NCI-H69 (cell line): Measurements from ENCODE around the gene KRT13.

ENCODE experiments used
- DNase-seq: peaks from one replicate; lab custom pipeline; 2025; lab: John Stamatoyannopoulos, UW

The KRT13 gene

GRCh38 chr17:41519501-41520224 lies 14.3 kb upstream of the KRT13 start:
- peak; percentile 98 for DNase-seq

GRCh38 chr17:41518789-41519449 lies 13.5 kb upstream of the KRT13 start, which contains the start of gene KRT15:
Gene KRT15 (minus strand): TSS chr17:41518890. CDS start chr17:41518827, 63 bp downstream.
- peak; percentile 97 for DNase-seq

- peak; percentile 53 for DNase-seq
These were observed 12.6 kb upstream of the KRT13 start for GRCh38 chr17:41518031-41518430.

DNA sequence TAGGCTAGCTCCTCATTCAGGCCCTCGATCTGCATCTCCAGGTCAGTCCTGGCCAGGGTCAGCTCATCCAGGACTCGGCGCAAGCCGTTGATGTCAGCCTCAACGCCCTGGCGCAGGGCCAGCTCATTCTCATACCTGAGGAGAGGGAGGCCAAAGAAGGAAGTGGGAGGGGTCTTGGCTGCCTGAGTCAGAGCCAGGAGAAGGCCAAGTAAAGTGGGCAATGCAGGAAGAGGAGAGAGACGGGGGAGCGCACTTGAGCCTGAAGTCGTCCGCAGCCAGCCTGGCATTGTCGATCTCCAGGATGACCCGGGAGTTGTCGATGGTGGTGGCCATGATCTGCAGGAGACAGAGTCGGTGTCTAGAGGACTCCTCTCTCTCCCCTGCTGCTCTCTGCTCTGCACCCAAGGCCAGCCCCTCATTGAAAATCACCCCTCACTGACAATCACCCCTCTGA lies 11.4 kb upstream of the KRT13 start:
- DNase-seq, result peak; percentile 14

DNA sequence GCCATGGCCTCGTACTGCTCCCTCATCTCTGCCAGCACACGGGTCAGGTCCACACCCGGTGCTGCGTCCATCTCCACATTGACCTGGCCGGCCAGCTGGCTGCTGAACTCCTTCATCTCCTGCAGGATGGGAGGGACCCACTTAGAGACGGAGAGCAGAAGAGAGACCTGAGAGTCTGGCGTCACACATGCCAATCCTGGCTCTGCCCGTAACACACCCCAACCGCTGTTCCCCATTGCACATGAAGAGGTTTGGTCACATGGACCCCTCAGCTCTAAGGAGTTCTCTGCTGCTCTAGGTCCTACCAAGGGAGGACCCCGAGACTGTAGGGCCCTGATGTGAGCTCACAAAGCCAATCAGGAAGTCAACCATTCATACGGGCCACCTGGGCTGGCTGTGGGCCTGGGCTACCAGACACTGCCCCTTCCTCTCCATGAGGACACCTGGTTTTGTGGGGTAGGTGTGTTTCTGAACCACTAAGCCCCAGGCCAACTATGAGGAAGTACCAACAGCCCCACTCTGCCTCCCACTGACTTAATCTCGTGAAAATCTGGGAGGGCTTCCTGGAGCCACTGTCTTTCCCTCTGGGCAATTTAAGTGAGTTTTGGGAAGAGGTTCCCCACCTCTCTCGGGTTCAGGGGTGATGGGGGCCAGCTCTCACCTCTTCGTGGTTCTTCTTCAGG lies 10.9 kb upstream of the KRT13 start:
- no peak for DNase-seq

- DNase-seq, result peak; percentile 97
These were observed 7.7 kb upstream of the KRT13 start for GRCh38 chr17:41513168-41513547.

DNA sequence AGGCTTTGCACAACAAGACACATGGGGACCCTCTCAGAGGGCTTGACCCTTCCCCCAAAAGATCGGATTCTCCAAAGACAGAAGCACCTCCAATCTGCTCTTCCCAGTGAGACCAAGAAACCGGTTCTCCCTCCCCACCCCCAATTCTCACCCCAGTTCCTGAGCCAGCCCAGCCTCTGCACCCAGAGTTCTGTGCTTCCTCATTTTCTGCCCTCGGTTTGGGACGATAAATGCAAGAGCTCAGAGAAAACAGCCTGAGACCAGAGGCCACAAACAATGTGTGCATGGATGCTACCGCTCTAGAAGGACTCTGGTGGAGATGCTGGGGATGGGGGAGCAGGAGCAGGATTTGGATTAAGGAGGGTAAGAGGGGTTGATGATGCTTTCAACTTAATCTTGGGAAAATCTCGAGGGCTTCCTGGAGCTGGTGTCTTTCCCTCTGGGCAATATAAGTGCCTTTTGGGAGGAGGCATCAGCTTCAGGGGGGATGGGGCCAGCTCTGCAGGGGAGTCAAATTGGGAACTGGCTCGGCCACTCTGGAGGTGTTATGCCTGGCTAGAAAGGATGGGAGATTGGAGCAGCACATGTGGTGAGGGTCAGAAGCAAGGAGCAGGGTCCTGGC lies 7.2 kb upstream of the KRT13 start:
- DNase-seq, result no peak

GRCh38 chr17:41511716-41512115 lies 6.3 kb upstream of the KRT13 start:
- DNase-seq, result peak; percentile 65

- peak; percentile 66 for DNase-seq
These were observed 5.7 kb upstream of the KRT13 start for GRCh38 chr17:41511116-41511515.

- DNase-seq, result peak; percentile 65
These were observed 5.0 kb upstream of the KRT13 start for GRCh38 chr17:41510251-41511065.

- DNase-seq, result no peak
These were observed 2.0 kb upstream of the KRT13 start for GRCh38 chr17:41507315-41507880.

DNA sequence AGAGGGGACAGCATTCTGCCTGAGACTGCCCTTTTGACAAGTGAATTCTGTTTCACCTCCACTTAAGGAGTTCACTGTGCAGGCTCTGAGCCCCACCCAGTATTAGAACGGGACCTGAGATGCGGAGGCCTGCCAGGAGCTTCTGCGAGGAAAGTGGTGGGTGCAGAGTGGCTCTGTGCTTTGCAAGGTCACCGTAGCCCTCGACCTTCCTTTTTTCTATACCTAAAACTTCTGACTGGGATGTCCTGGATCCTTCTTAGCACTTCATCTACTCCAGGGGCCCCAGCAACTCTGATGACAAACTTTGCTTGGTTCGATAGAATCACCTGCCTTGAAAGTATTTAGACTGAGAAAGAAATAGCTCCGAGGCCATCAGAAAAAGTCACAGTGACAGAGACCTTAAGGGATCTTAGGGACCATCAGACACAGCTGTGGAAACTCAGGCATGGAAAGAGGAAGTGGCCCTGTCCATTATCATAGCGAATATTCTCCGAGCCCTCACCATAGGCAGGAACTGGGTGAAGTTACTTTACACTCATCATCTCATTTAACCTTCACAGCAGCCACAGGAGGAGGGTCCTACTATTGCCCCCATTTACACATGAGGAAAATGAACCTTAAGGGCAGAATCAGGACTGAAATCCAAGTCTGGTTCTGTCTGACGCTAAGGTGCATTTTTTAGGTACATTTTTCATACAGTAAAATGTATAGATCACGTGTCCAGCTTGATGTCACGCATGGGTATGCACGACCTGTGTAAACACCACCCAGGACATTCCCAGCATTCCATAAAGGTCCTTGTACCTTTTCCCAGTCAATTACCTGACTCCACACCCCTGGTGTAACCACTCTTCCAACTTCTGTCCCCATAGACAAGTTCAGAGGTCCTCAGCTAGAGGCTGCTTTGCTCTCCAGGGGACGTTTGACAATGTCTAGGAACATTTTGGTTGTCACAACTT lies 676 bp upstream of the KRT13 start:
- no peak for DNase-seq

GRCh38 chr17:41504246-41504977 lies 1.0 kb downstream of the KRT13 start:
- DNase-seq, result no peak

DNA sequence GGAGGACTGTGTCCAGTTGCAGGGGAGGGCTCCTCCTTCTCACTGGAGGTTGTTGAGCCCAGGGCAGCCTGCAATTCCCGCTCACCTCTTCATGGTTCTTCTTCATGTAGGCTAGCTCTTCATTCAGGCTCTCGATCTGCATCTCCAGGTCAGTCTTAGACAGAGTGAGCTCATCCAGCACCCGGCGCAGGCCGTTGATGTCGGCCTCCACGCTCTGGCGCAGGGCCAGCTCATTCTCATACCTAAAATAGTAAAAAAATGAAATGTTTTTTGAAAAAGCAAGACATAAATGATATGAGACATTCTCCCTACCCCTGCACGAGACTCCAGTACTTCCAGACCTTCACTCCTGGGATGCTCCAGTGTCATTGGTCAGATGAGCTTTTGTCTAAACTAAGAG lies 2.2 kb downstream of the KRT13 start:
- no peak for DNase-seq

GRCh38 chr17:41500131-41500911 lies 5.1 kb downstream of the KRT13 start:
- no peak for DNase-seq

GRCh38 chr17:41499714-41500113 lies 5.7 kb downstream of the KRT13 start:
- DNase-seq, result no peak

- no peak for DNase-seq
These were observed 7.1 kb downstream of the KRT13 start for GRCh38 chr17:41498276-41498675.

GRCh38 chr17:41496803-41497484 lies 8.5 kb downstream of the KRT13 start:
- DNase-seq, result peak; percentile 90
